Measurements from ENCODE around the gene TFIP11. TPM values are rescaled to one million over a fixed set of nuclear protein-coding genes. Genes with fewer than 3 reads are reported as not detected.

Gene TFIP11
- total and polyA plus RNA-seq, 2 donors (not counting 1 experiment from before 2014, with no cell fraction given): 33.5 to 82.8 TPM

- intact Hi-C loops (cut with micrococcal nuclease): no loop called here
- H3K79me2 ChIP-seq (ENCODE audit: control insufficient read depth, insufficient read depth, low read length): peaks cover 35% of the 10 kb centered on the region
- TF ChIP-seq CTCF (IDR thresholded peaks at IDR 0.05): no peak
- no peak for TF ChIP-seq EZH2 (IDR thresholded peaks at IDR 0.05; ENCODE audit: borderline replicate concordance, insufficient read depth, low read depth, low read length, poor library complexity, severe bottlenecking)
- Mint-ChIP-seq H3K9me3 (ENCODE audit: insufficient read depth) (no peaks in the 10 kb centered on the region), H3K4me1 (peaks cover 10% of the 10 kb centered on the region), H3K4me3 (no peak overlapping the region), H3K27me3 (no peaks in the 10 kb centered on the region), H3K27ac (peak overlapping the region; percentile 41)
- H3K9ac ChIP-seq (ENCODE audit: low read length): no peak overlapping the region
- no peak overlapping the region for H3K4me3 ChIP-seq (ENCODE audit: control extremely low read depth in 1 of 5, extremely low read depth in 1 of 5, insufficient read depth in 1 of 5, low read depth in 2 of 5, low read length in 4 of 5)
- H3K9me3 ChIP-seq (ENCODE audit: control extremely low read depth in 1 of 3, control insufficient read depth in 2 of 3, insufficient read depth in 1 of 3, low read length in 2 of 3): no peaks in the 10 kb centered on the region
- no peaks in the 10 kb centered on the region for H3K27me3 ChIP-seq (replicated peaks in 1 of 4; ENCODE audit: control extremely low read depth in 1 of 4, control insufficient read depth in 3 of 4, insufficient read depth in 4 of 4, low read length in 3 of 4)
- no peaks in the 10 kb centered on the region for H3K4me1 ChIP-seq (ENCODE audit: control insufficient read depth in 2 of 2, insufficient read depth in 2 of 2, low read length in 2 of 2)
- H3K4me2 ChIP-seq (replicated peaks; ENCODE audit: low read depth, low read length, poor library complexity, severe bottlenecking): no peak overlapping the region
- no peak for DNase-seq
- H4K20me1 ChIP-seq (ENCODE audit: control insufficient read depth, insufficient read depth, low read length, poor library complexity, severe bottlenecking): peaks cover 11% of the 10 kb centered on the region
- H3K27ac ChIP-seq (ENCODE audit: low read length in 2 of 2): no peak overlapping the region
- peaks cover 2 to 29% of the 10 kb centered on the region in 2 experiments for H3K36me3 ChIP-seq (replicated peaks in 1 of 2; ENCODE audit: control extremely low read depth in 1 of 2, control insufficient read depth in 1 of 2, extremely low read depth in 1 of 2, insufficient read depth in 2 of 2, low read length in 1 of 2)
- POLR2A ChIA-PET: interaction anchor here (0.6 kb wide), 1 partner anchor 369 kb away, joined by 6 read pairs; no protein-coding TSS in a partner anchor
- ATAC-seq (ENCODE audit: low read depth): no peak
- H2AFZ ChIP-seq (ENCODE audit: insufficient read depth, low read depth, low read length, poor library complexity, severe bottlenecking): no peak overlapping the region
- CTCF ChIA-PET: interaction anchor here (0.9 to 1.0 kb wide), 2 partner anchors 18 to 47 kb away, joined by 3 read pairs; no protein-coding TSS in a partner anchor
- WGBS (ENCODE audit: insufficient coverage): 100% methylated on average over 1 of the region's 4 CpGs
Measured at GRCh38 chr22:26442086-26442756, 70.1 kb downstream of the TFIP11 start.

Small RNA genes lying within 50 kb of the gene (small RNA-seq; reads per million reads assigned to genes)
- not detected for gene MIR548J (ENCODE audit: insufficient read length, low read depth, low replicate concordance)

Other genes with a start within 250 kb of the TFIP11 start
- gene ASPHD2, start 83.2 kb downstream of the TFIP11 start, total RNA-seq: 7.3 and 8.0 TPM in 2 replicates
- 5.7 and 9.7 TPM in 2 replicates for gene ASPHD2, start 83.2 kb downstream of the TFIP11 start, polyA plus RNA-seq
- gene HPS4, start 28.7 kb downstream of the TFIP11 start, total RNA-seq: 61.8 and 76.6 TPM in 2 replicates
- 34.8 and 48.8 TPM in 2 replicates for gene HPS4, start 28.7 kb downstream of the TFIP11 start, polyA plus RNA-seq
- gene SRRD, start 28.6 kb downstream of the TFIP11 start, total RNA-seq: 19.2 and 19.4 TPM in 2 replicates
- 6.2 and 7.8 TPM in 2 replicates for gene SRRD, start 28.6 kb downstream of the TFIP11 start, polyA plus RNA-seq
- 16.6 and 17.5 TPM in 2 replicates for gene TPST2, start 77.7 kb upstream of the TFIP11 start, total RNA-seq
- gene TPST2, start 77.7 kb upstream of the TFIP11 start, polyA plus RNA-seq: 43.1 and 46.9 TPM in 2 replicates
- not detected in 2 replicates for gene CRYBB1, start 105.6 kb upstream of the TFIP11 start, total RNA-seq
- 0.18 TPM in 1 of 2 replicates, not detected in the other for gene CRYBB1, start 105.6 kb upstream of the TFIP11 start, polyA plus RNA-seq
- not detected in 2 replicates for gene CRYBA4, start 109.5 kb upstream of the TFIP11 start, total RNA-seq
- gene CRYBA4, start 109.5 kb upstream of the TFIP11 start, polyA plus RNA-seq: not detected in 2 replicates
- gene MIAT, start 145.1 kb upstream of the TFIP11 start, total RNA-seq: 14.8 and 18.4 TPM in 2 replicates
- 7.4 and 18.4 TPM in 2 replicates for gene MIAT, start 145.1 kb upstream of the TFIP11 start, polyA plus RNA-seq

Data from B cell (primary cell).